NB4 (cell line): ENCODE data around the gene TRAM2.
"Not testable (repeated sequence)": the region's sequence is repeated elsewhere in the genome, so short reads cannot be mapped to it uniquely, and the experiment has no call there.

Experiments
- MYC ChIP-seq: IDR thresholded peaks from 2 replicates; pipeline ENCODE4 v1.6.1; 2011; ENCODE audit warnings: low read depth, low read length
- POLR2A ChIP-seq: IDR thresholded peaks from 2 replicates; pipeline ENCODE4 v1.6.1; 2011; ENCODE audit warnings: mild to moderate bottlenecking; ENCODE audit not compliant: insufficient read length; ENCODE audit errors: extremely low read depth
- TF ChIP-seq, protein P1 (sequence below): IDR thresholded peaks from one replicate; pipeline ENCODE4 v1.5.1; 2012; ENCODE audit warnings: low read depth, low read length
- TF ChIP-seq, protein P2 (sequence below): IDR thresholded peaks from 2 replicates; pipeline ENCODE4 v1.6.1; 2011; ENCODE audit warnings: low read depth, low read length

DNA sequence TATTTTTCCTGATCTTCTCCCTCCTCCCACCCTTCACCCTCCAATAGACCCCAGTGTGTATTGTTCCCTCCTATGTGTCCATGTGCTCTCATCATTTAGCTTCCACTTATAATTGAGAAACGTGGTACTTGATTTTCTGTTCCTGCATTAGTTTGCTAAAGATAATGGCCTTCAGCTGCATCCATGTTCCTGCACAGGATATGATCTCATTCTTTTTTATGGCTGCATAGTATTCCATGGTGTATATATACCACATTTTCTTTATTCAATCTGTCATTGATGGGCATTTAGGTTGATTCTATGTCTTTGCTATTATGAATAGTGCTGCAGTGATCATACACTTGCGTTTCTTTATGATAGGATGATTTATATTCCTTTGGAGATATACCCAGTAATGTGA lies 115.7 kb downstream of the TRAM2 start:
- not testable (repeated sequence) for TF ChIP-seq POLR2A, MYC
- TF ChIP-seq, protein P1, sequence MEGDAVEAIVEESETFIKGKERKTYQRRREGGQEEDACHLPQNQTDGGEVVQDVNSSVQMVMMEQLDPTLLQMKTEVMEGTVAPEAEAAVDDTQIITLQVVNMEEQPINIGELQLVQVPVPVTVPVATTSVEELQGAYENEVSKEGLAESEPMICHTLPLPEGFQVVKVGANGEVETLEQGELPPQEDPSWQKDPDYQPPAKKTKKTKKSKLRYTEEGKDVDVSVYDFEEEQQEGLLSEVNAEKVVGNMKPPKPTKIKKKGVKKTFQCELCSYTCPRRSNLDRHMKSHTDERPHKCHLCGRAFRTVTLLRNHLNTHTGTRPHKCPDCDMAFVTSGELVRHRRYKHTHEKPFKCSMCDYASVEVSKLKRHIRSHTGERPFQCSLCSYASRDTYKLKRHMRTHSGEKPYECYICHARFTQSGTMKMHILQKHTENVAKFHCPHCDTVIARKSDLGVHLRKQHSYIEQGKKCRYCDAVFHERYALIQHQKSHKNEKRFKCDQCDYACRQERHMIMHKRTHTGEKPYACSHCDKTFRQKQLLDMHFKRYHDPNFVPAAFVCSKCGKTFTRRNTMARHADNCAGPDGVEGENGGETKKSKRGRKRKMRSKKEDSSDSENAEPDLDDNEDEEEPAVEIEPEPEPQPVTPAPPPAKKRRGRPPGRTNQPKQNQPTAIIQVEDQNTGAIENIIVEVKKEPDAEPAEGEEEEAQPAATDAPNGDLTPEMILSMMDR: not testable (repeated sequence)
- TF ChIP-seq, protein P2, sequence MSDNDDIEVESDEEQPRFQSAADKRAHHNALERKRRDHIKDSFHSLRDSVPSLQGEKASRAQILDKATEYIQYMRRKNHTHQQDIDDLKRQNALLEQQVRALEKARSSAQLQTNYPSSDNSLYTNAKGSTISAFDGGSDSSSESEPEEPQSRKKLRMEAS: not testable (repeated sequence)
